ENCODE data around the gene CYTH4. TPM values are rescaled to one million over a fixed set of nuclear protein-coding genes. Genes with fewer than 3 reads are reported as not detected.

CYTH4 gene
- total RNA-seq, 5 donors from 2014 or later (not counting 1 experiment from before 2014, with no cell fraction given): 146 to 181 (median 151) TPM

DNA sequence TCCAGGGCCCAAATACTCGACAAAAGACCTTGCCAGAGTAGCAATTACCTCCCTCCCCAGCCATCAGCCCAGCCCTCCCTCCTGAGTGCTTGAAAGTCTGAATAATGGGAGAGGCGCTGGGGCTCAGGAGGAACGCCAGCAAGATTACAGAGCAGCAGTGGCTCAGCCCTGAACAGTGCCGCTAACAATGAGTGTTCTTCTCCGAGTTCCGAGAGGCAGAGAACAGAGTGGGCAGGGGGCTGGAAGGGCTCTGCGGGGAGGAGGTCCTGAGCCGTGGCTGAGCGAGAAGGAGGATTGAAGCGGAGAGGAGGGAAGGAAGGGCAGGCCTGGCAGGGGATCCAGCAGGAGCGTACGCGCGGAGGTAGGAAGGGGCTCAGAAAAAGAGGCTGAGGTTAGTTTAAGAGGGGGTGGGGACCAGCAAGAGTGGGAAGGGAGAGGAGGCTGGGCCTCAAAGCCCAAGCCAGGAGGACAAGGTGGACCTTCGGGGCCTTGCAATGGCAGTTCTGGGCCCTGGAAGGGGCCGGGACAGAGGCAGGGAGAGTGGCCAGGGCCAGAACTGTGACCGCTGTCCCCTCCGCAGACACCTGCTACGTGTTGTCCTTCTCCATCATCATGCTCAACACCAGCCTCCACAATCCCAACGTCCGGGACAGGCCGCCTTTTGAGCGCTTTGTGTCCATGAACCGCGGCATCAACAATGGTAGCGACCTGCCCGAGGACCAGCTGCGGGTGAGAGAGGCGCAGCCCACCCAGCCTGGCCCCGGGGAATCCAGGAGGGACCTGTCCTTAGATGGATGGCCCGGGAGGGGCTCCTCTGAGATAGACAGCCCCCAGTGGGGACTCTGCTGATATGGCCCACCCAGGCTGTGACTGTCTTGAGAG is 20.6 kb downstream of the CYTH4 start:
- peak overlapping the region; percentile 97 for H3K27ac ChIP-seq (ENCODE audit: low read length)
- no peaks in the 10 kb centered on the region for H3K27me3 Mint-ChIP-seq
- ChIA-PET CTCF (no interaction called here), POLR2A (no interaction called here)
- H3K4me3 Mint-ChIP-seq: no peak overlapping the region
- DNase-seq (no peak), ATAC-seq (replicated peaks in 1 of 4) (no peak)
- H3K4me1 ChIP-seq (ENCODE audit: control insufficient read depth in 1 of 2, extremely low read depth in 1 of 2, insufficient read depth in 2 of 2, low read length in 2 of 2): peaks cover 56 to 95% of the 10 kb centered on the region in 2 experiments
- no peaks in the 10 kb centered on the region for H3K9me3 Mint-ChIP-seq
- no peak overlapping the region for H3K4me3 ChIP-seq (ENCODE audit: control insufficient read depth in 1 of 2, extremely low read depth in 1 of 2, low read length in 1 of 2)
- H3K36me3 Mint-ChIP-seq: peaks cover 50% of the 10 kb centered on the region
- no peaks in the 10 kb centered on the region for H3K9me3 ChIP-seq
- WGBS (ENCODE audit: insufficient coverage): 97% methylated on average over 24 of the region's 31 CpGs
- H3K27me3 ChIP-seq (replicated peaks in 1 of 2; ENCODE audit: control insufficient read depth in 2 of 2, extremely low read depth in 1 of 2, insufficient read depth in 2 of 2, low read length in 1 of 2): no peaks in the 10 kb centered on the region
- peaks cover 84 to 94% (median 93%) of the 10 kb centered on the region in 3 donors for H3K4me1 Mint-ChIP-seq
- H3K27ac Mint-ChIP-seq: peak overlapping the region; percentile 99
- peaks cover 0 to 79% of the 10 kb centered on the region in 2 donors for H3K36me3 ChIP-seq (ENCODE audit: control insufficient read depth in 2 of 2, extremely low read depth in 1 of 2, insufficient read depth in 1 of 2, low read length in 1 of 2)

DNA sequence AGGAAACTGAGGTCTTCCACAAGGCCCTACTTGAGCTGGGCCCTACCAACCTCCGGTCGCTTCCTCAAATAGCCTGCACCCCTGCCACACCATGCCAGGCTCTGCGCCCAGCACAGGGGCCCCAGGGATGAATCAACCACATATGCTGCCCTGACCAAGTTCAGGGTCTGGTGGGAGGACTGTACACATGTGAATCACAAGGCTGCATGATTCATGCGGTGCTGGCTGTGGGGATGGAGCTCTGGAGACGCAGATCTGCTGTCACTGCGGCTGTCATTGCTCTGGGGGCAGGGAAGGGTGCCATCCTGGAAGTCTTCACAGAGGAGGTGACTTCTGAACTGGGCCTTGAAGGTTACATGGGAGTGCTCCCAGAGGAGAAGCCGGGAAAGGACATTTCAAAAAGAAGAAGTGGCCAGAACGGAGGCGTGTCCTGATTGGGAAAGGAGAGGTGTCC is 21.5 kb downstream of the CYTH4 start:
- H3K27ac ChIP-seq (ENCODE audit: low read length): peak overlapping the region; percentile 97
- no peaks in the 10 kb centered on the region for H3K27me3 Mint-ChIP-seq
- POLR2A ChIA-PET: no interaction called here
- peaks cover 0 to 71% of the 10 kb centered on the region in 2 donors for H3K36me3 ChIP-seq (ENCODE audit: control insufficient read depth in 2 of 2, extremely low read depth in 1 of 2, insufficient read depth in 1 of 2, low read length in 1 of 2)
- CTCF ChIA-PET: interaction anchor here in 1 of 2 donors (0.6 kb wide), 1 partner anchor 333 kb away, joined by 3 read pairs; no protein-coding TSS in a partner anchor
- ATAC-seq (replicated peaks in 1 of 4) (no peak), DNase-seq (peak in 3 of 35 experiments; percentile 29 to 52 (median 33))
- H3K36me3 Mint-ChIP-seq: peaks cover 43% of the 10 kb centered on the region
- peaks cover 63 to 98% of the 10 kb centered on the region in 2 experiments for H3K4me1 ChIP-seq (ENCODE audit: control insufficient read depth in 1 of 2, extremely low read depth in 1 of 2, insufficient read depth in 2 of 2, low read length in 2 of 2)
- H3K27me3 ChIP-seq (replicated peaks in 1 of 2; ENCODE audit: control insufficient read depth in 2 of 2, extremely low read depth in 1 of 2, insufficient read depth in 2 of 2, low read length in 1 of 2): no peaks in the 10 kb centered on the region
- H3K4me3 Mint-ChIP-seq: peak overlapping the region in 1 of 3 donors; percentile 36
- peaks cover 83 to 94% (median 94%) of the 10 kb centered on the region in 3 donors for H3K4me1 Mint-ChIP-seq
- peak overlapping the region; percentile 99 for H3K27ac Mint-ChIP-seq
- no peak overlapping the region for H3K4me3 ChIP-seq (ENCODE audit: control insufficient read depth in 1 of 2, extremely low read depth in 1 of 2, low read length in 1 of 2)
- no peaks in the 10 kb centered on the region for H3K9me3 Mint-ChIP-seq
- 69% methylated on average over 6 of the region's 9 CpGs for WGBS (ENCODE audit: insufficient coverage)
- no peaks in the 10 kb centered on the region for H3K9me3 ChIP-seq

DNA sequence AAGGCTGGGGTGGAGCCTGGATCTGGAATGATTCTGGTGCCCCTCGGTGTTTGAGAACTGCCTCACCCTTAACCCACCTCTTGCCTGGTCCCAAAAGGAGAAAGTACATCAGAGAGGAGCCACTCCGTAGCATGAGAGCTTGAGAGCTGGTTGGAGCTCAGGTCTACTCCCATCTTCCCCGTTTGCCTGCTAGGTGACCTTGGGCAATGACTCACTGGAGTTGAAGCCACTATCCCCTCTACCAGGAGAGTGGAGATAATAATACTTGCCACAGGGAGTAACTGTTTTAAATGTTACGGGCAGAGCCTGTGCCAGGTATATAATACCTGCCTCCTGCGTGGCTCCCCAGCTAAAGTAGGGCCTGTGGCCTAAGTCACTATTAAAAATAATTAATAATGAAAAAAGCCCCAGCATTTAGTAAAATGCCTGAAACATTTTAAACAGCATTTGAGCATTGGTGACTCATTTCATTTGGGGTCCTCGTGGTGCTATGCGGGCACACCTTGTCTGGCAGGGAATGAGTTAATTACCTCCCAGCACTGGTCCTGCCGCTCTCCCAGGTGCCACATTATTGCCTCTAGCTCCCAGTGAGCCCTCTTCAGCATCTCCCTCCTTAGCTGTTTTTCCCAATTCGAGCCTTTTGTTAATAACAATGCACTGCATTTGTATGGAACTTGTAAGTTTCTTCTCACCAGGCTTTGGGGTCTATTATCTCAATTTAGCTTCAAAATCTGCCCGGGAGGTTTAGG is 22.5 kb downstream of the CYTH4 start:
- CTCF ChIA-PET: no interaction called here
- Mint-ChIP-seq H3K27ac (peak overlapping the region; percentile 99), H3K27me3 (no peaks in the 10 kb centered on the region), H3K4me1 (peaks cover 88 to 95% (median 95%) of the 10 kb centered on the region in 3 donors), H3K4me3 (peak overlapping the region in 1 of 3 donors; percentile 81), H3K9me3 (no peaks in the 10 kb centered on the region), H3K36me3 (peaks cover 50% of the 10 kb centered on the region)
- POLR2A ChIA-PET: no interaction called here
- Histone ChIP-seq H3K27me3 (replicated peaks in 1 of 2; ENCODE audit: control insufficient read depth in 2 of 2, extremely low read depth in 1 of 2, insufficient read depth in 2 of 2, low read length in 1 of 2) (no peaks in the 10 kb centered on the region), H3K27ac (ENCODE audit: low read length) (peak overlapping the region; percentile 97), H3K9me3 (no peaks in the 10 kb centered on the region), H3K36me3 (ENCODE audit: control insufficient read depth in 2 of 2, extremely low read depth in 1 of 2, insufficient read depth in 1 of 2, low read length in 1 of 2) (peaks cover 0 to 71% of the 10 kb centered on the region in 2 donors), H3K4me3 (ENCODE audit: control insufficient read depth in 1 of 2, extremely low read depth in 1 of 2, low read length in 1 of 2) (no peak overlapping the region), H3K4me1 (ENCODE audit: control insufficient read depth in 1 of 2, extremely low read depth in 1 of 2, insufficient read depth in 2 of 2, low read length in 2 of 2) (peaks cover 62 to 98% of the 10 kb centered on the region in 2 experiments)
- WGBS (ENCODE audit: insufficient coverage): 82% methylated on average over 5 of the region's 10 CpGs
- DNase-seq (no peak), ATAC-seq (replicated peaks in 1 of 4) (no peak)

DNA sequence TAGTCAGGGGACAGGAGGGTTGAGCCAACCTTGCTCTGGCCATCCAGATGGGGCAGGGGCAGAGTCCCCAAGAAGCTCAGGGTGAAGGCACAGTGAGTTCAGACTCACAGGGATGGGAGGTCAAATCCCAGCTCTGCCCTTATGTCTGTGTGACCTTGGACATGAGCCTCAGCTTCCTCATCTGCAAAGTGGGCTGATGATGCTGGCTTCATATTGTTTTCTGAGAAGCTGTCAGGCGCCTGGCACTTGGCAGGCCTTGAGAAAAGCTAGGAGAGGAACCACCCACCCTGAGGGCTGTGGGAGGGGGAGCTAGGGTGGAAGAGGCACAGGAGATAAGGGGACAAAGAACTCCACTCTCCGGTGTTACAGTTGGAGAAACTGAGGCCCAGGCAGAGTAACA is 23.6 kb downstream of the CYTH4 start:
- ChIA-PET POLR2A (no interaction called here), CTCF (interaction anchor here in 1 of 2 donors (0.7 to 0.9 kb wide), 2 partner anchors 10 to 303 kb away, joined by 3 read pairs; partner anchors contain the start of gene GGA1)
- no peak for ATAC-seq (replicated peaks in 1 of 4)
- Mint-ChIP-seq H3K27me3 (no peaks in the 10 kb centered on the region), H3K27ac (peak overlapping the region; percentile 99), H3K36me3 (peaks cover 49% of the 10 kb centered on the region), H3K4me1 (peaks cover 88 to 95% (median 94%) of the 10 kb centered on the region in 3 donors), H3K9me3 (no peaks in the 10 kb centered on the region), H3K4me3 (peak overlapping the region in 1 of 3 donors; percentile 81)
- H3K9me3 ChIP-seq: no peaks in the 10 kb centered on the region
- 86% methylated on average over 1 of the region's 2 CpGs for WGBS (ENCODE audit: insufficient coverage)
- H3K27ac ChIP-seq (ENCODE audit: low read length): peak overlapping the region; percentile 97
- no peaks in the 10 kb centered on the region for H3K27me3 ChIP-seq (replicated peaks in 1 of 2; ENCODE audit: control insufficient read depth in 2 of 2, extremely low read depth in 1 of 2, insufficient read depth in 2 of 2, low read length in 1 of 2)
- peaks cover 54 to 98% of the 10 kb centered on the region in 2 experiments for H3K4me1 ChIP-seq (ENCODE audit: control insufficient read depth in 1 of 2, extremely low read depth in 1 of 2, insufficient read depth in 2 of 2, low read length in 2 of 2)
- no peak for DNase-seq
- no peak overlapping the region for H3K4me3 ChIP-seq (ENCODE audit: control insufficient read depth in 1 of 2, extremely low read depth in 1 of 2, low read length in 1 of 2)
- peaks cover 0 to 75% of the 10 kb centered on the region in 2 donors for H3K36me3 ChIP-seq (ENCODE audit: control insufficient read depth in 2 of 2, extremely low read depth in 1 of 2, insufficient read depth in 1 of 2, low read length in 1 of 2)

DNA sequence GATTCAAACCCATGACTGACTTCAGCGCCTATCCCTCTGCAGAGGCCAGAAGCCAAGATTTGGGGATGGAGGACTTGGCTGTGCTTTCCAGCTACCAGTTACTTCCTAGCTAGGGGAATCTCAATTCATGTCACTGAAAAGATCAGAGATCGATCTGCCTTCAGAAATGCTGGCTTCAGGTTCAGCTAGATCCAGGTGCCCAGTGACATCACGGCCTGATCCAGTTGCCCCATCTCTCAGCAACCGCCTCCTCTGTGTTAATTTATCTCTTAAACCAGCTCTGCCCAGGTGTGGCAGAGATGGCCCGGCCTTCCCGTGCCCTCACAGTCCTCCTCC is 24.2 kb downstream of the CYTH4 start:
- Mint-ChIP-seq H3K4me1 (peaks cover 87 to 93% (median 93%) of the 10 kb centered on the region in 3 donors), H3K9me3 (no peaks in the 10 kb centered on the region), H3K27ac (peak overlapping the region; percentile 99), H3K36me3 (peaks cover 49% of the 10 kb centered on the region), H3K4me3 (peak overlapping the region; percentile 73 to 81 (median 76)), H3K27me3 (no peaks in the 10 kb centered on the region)
- ChIA-PET CTCF (interaction anchor here in 1 of 2 donors (0.7 to 0.9 kb wide), 2 partner anchors 10 to 302 kb away, joined by 3 read pairs; partner anchors contain the start of gene GGA1), POLR2A (no interaction called here)
- no peaks in the 10 kb centered on the region for H3K9me3 ChIP-seq
- peak overlapping the region; percentile 97 for H3K27ac ChIP-seq (ENCODE audit: low read length)
- WGBS (ENCODE audit: insufficient coverage): 35% methylated on average over 6 of the region's 6 CpGs
- peaks cover 49 to 98% of the 10 kb centered on the region in 2 experiments for H3K4me1 ChIP-seq (ENCODE audit: control insufficient read depth in 1 of 2, extremely low read depth in 1 of 2, insufficient read depth in 2 of 2, low read length in 2 of 2)
- peaks cover 0 to 75% of the 10 kb centered on the region in 2 donors for H3K36me3 ChIP-seq (ENCODE audit: control insufficient read depth in 2 of 2, extremely low read depth in 1 of 2, insufficient read depth in 1 of 2, low read length in 1 of 2)
- peak overlapping the region in 1 of 2 donors; percentile 9 for H3K4me3 ChIP-seq (ENCODE audit: control insufficient read depth in 1 of 2, extremely low read depth in 1 of 2, low read length in 1 of 2)
- DNase-seq (no peak), ATAC-seq (replicated peaks in 1 of 4) (no peak)
- H3K27me3 ChIP-seq (replicated peaks in 1 of 2; ENCODE audit: control insufficient read depth in 2 of 2, extremely low read depth in 1 of 2, insufficient read depth in 2 of 2, low read length in 1 of 2): no peaks in the 10 kb centered on the region

Measured in T-cell (primary cell).